Subcutaneous preadipocyte (primary cell): ENCODE measurements around the gene IPO11. TPM values are rescaled to one million over a fixed set of nuclear protein-coding genes. Genes with fewer than 3 reads are reported as not detected.

ENCODE experiments used
- small RNA-seq: library from RNA; depleted of rRNA; stranded (forward); fragments of <200 nt; gene quantifications from one replicate; pipeline ENCODE3, GENCODE V24; 2012
- total RNA-seq: library from RNA; depleted of rRNA; stranded (reverse); fragments of >200 nt; gene quantifications from 2 replicates; pipeline ENCODE4 v1.2.3, GENCODE V29; 2012

IPO11 gene
- 30.9 and 32.5 TPM in 2 replicates for total RNA-seq

GRCh38 chr5:62412549-62413329 is at the start of gene IPO11:
IPO11 (plus strand) TSS chr5:62412763; CDS start chr5:62437280, 24,517 bp downstream.

GRCh38 chr5:62403411-62404250 is 8.9 kb upstream of the IPO11 start, which contains the start of gene DIMT1:
DIMT1 (minus strand) TSS chr5:62403905; CDS start chr5:62403772, 133 bp downstream.

GRCh38 chr5:62578540-62578939 is 166.0 kb downstream of the IPO11 start, which contains the start of gene LRRC70:
LRRC70 (plus strand) TSS chr5:62578819; CDS start chr5:62579439, 620 bp downstream.

Small RNA genes lying within 50 kb of the gene (small RNA-seq; reads per million reads assigned to genes)
- not detected for gene CKS1BP3
- not detected for gene RNU6-661P

Other genes starting within 250 kb of the IPO11 start
- gene KIF2A, start 106.6 kb upstream of the IPO11 start, total RNA-seq: 53.6 and 59.4 TPM in 2 replicates
- 38.6 and 42.0 TPM in 2 replicates for gene DIMT1, start 8.9 kb upstream of the IPO11 start, total RNA-seq
- gene LRRC70, start 166.1 kb downstream of the IPO11 start, total RNA-seq: 0.98 and 1.5 TPM in 2 replicates